GM23338 (cell line): ENCODE results near the gene TINAGL1. TPM values are rescaled to one million over a fixed set of nuclear protein-coding genes. Genes with fewer than 3 reads are reported as not detected.

ENCODE experiments used
- ATAC-seq: fragments of 200-7000 bp; cut with Tn5 transposase; 3 replicates; pipeline ENCODE4 v1.9.1; 2020
- DNase-seq: peaks from one replicate; pipeline ENCODE4 v3.0.0-alpha.2; 2015; ENCODE audit warnings: low spot score
- H2AFZ ChIP-seq: fragments of 200-600 bp; sonication (generic); 2 replicates; pipeline ENCODE4 v1.8.0; 2016; ENCODE audit warnings: antibody characterized with exemption, mild to moderate bottlenecking, moderate library complexity
- H3F3A ChIP-seq: fragments of 200-600 bp; sonication (generic); replicated peaks from 2 replicates; pipeline ENCODE4 v1.8.0; 2017; ENCODE audit warnings: antibody characterized with exemption, mixed run types, low read depth
- H3K27ac ChIP-seq: fragments of 200-600 bp; sonication (generic); 2 replicates; pipeline ENCODE4 v1.6.1; 2016; ENCODE audit warnings: low read depth
- H3K27me3 ChIP-seq: fragments of 200-600 bp; sonication (generic); 2 replicates; pipeline ENCODE4 v1.8.0; 2016; ENCODE audit warnings: mild to moderate bottlenecking, mixed run types, moderate library complexity; ENCODE audit not compliant: insufficient read depth
- H3K36me3 ChIP-seq: fragments of 200-600 bp; sonication (generic); 2 replicates; pipeline ENCODE4 v1.8.0; 2016; ENCODE audit warnings: mild to moderate bottlenecking; ENCODE audit not compliant: insufficient read depth
- H3K4me1 ChIP-seq: fragments of 200-600 bp; sonication (generic); 2 replicates; pipeline ENCODE4 v1.8.0; 2016; ENCODE audit warnings: mild to moderate bottlenecking, moderate library complexity; ENCODE audit not compliant: insufficient read depth
- H3K4me2 ChIP-seq: fragments of 200-600 bp; sonication (generic); 2 replicates; pipeline ENCODE4 v1.7.1; 2017; ENCODE audit warnings: mixed run types
- H3K4me3 ChIP-seq: fragments of 200-600 bp; sonication (generic); 2 replicates; pipeline ENCODE4 v1.6.1; 2016; ENCODE audit warnings: mixed run types
- H3K79me2 ChIP-seq: fragments of 200-600 bp; sonication (generic); replicated peaks from 2 replicates; pipeline ENCODE4 v1.8.0; 2017; ENCODE audit warnings: mild to moderate bottlenecking; ENCODE audit not compliant: insufficient read depth
- H3K9me2 ChIP-seq: fragments of 200-600 bp; sonication (generic); 2 replicates; pipeline ENCODE4 v1.8.0; 2017; ENCODE audit not compliant: insufficient read depth
- H4K20me1 ChIP-seq: fragments of 200-600 bp; sonication (generic); replicated peaks from 2 replicates; pipeline ENCODE4 v1.8.0; 2017; ENCODE audit warnings: mild to moderate bottlenecking; ENCODE audit not compliant: insufficient read depth
- H3K27ac Mint-ChIP-seq: 2 replicates; pipeline ENCODE4 v1.8.0; 2020; ENCODE audit warnings: inconsistent platforms, mild to moderate bottlenecking, moderate library complexity, mixed read lengths
- H3K27me3 Mint-ChIP-seq: 3 replicates; pipeline ENCODE4 v1.8.0; 2022; ENCODE audit warnings: low read depth, mild to moderate bottlenecking, moderate library complexity, mixed read lengths, inconsistent platforms; ENCODE audit not compliant: insufficient read depth, poor library complexity
- H3K36me3 Mint-ChIP-seq: 3 replicates; pipeline ENCODE4 v1.8.0; 2021; ENCODE audit warnings: low read depth, mild to moderate bottlenecking, inconsistent platforms, moderate library complexity, mixed read lengths
- H3K4me1 Mint-ChIP-seq: 3 replicates; pipeline ENCODE4 v1.8.0; 2020; ENCODE audit warnings: mild to moderate bottlenecking, inconsistent platforms, mixed read lengths
- H3K4me3 Mint-ChIP-seq: 3 replicates; pipeline ENCODE4 v1.8.0; 2021; ENCODE audit warnings: moderate library complexity, mild to moderate bottlenecking, inconsistent platforms, mixed read lengths
- H3K9me3 Mint-ChIP-seq: 3 replicates; pipeline ENCODE4 v1.8.0; 2020; ENCODE audit warnings: moderate library complexity, mild to moderate bottlenecking, inconsistent platforms, mixed read lengths
- CREB1 ChIP-seq: fragments of 250-450 bp; sonication (Bioruptor Pico); IDR thresholded peaks from 2 replicates; pipeline ENCODE4 v1.5.0; 2020; ENCODE audit warnings: low read depth, mild to moderate bottlenecking, moderate library complexity
- EZH2phosphoT487 ChIP-seq: fragments of 200-600 bp; sonication (generic); IDR thresholded peaks from one replicate; pipeline ENCODE4 v1.8.1; 2018; ENCODE audit warnings: antibody characterized with exemption; ENCODE audit not compliant: unreplicated experiment
- JUNB ChIP-seq: IDR thresholded peaks from one replicate; pipeline ENCODE4 v1.6.1; 2016; ENCODE audit warnings: antibody characterized with exemption; ENCODE audit not compliant: unreplicated experiment
- POLR2AphosphoS5 ChIP-seq: IDR thresholded peaks from 2 replicates; pipeline ENCODE4 v1.6.1; 2016; ENCODE audit warnings: antibody characterized with exemption, low read depth
- STAT1 ChIP-seq: IDR thresholded peaks from one replicate; pipeline ENCODE4 v1.6.1; 2016; ENCODE audit warnings: antibody characterized with exemption; ENCODE audit not compliant: unreplicated experiment
- ZNF114 ChIP-seq: fragments of 250-450 bp; sonication (Bioruptor Pico); IDR thresholded peaks from 2 replicates; pipeline ENCODE4 v1.5.0; 2020; ENCODE audit warnings: mild to moderate bottlenecking, moderate library complexity
- ZNF331 ChIP-seq: fragments of 250-450 bp; sonication (Bioruptor Pico); IDR thresholded peaks from 2 replicates; pipeline ENCODE4 v1.5.0; 2020; ENCODE audit warnings: low read depth, mild to moderate bottlenecking, moderate library complexity
- polyA plus RNA-seq: library from polyadenylated mRNA; unstranded; fragments of >200 nt; fragmentation: Nextera tagmentation; extraction: Ambion mirVana; gene quantifications from 2 replicates; pipeline ENCODE4 v1.2.1, GENCODE V29; 2016
- total RNA-seq: library from RNA; depleted of rRNA; stranded (reverse); fragments of >200 nt; shearing (Covaris generic); gene quantifications from 2 replicates; pipeline ENCODE4 v1.2.3, GENCODE V29; 2014
- TF ChIP-seq, protein P1 (sequence below), 2 experiments: fragments of 200-600 bp in 1 of 2; sonication (generic) in 1 of 2; conservative IDR thresholded peaks; 2 replicates each; pipeline versions ENCODE4 v1.5.1 to v1.6.1; 2016 to 2017; ENCODE audit warnings: antibody characterized with exemption in 2 of 2, low read depth in 2 of 2, mild to moderate bottlenecking in 2 of 2, moderate library complexity in 1 of 2
- TF ChIP-seq, protein P2 (sequence below): IDR thresholded peaks from 2 replicates; pipeline ENCODE4 v1.6.1; 2016; ENCODE audit warnings: antibody characterized with exemption
- TF ChIP-seq, protein P3 (sequence below): fragments of 250-450 bp; sonication (Bioruptor Pico); IDR thresholded peaks from 2 replicates; pipeline ENCODE4 v1.5.0; 2020; ENCODE audit warnings: mild to moderate bottlenecking, moderate library complexity

TINAGL1 gene
- total and polyA plus RNA-seq, 2 experiments from 2014 or later, result 6.8 to 15.8 TPM

DNA sequence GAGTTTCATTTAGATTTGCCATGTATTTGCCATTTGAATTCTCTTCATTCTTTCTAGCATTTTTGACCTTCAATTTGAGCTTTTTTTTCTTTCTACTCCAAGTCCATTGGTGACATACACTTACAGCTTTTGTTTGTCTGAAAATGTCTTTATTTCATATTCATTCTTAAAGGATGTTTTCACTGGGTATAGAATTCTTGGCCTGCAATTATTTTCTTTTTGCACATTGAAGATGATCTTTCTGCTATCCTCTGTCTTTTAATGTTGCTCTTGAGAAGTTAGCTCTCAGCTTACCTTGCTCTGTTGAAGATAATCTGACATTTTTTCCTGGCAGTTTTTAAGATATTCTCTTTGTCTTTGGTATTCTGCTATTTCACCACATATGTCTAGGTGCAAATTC is 16.6 kb upstream of the TINAGL1 start (continued):
- TF ChIP-seq ZNF114 (no peak), STAT1 (no peak), CREB1 (no peak), ZNF331 (CRISPR knock-in tag) (no peak), JUNB (no peak)
- TF ChIP-seq, protein P1, sequence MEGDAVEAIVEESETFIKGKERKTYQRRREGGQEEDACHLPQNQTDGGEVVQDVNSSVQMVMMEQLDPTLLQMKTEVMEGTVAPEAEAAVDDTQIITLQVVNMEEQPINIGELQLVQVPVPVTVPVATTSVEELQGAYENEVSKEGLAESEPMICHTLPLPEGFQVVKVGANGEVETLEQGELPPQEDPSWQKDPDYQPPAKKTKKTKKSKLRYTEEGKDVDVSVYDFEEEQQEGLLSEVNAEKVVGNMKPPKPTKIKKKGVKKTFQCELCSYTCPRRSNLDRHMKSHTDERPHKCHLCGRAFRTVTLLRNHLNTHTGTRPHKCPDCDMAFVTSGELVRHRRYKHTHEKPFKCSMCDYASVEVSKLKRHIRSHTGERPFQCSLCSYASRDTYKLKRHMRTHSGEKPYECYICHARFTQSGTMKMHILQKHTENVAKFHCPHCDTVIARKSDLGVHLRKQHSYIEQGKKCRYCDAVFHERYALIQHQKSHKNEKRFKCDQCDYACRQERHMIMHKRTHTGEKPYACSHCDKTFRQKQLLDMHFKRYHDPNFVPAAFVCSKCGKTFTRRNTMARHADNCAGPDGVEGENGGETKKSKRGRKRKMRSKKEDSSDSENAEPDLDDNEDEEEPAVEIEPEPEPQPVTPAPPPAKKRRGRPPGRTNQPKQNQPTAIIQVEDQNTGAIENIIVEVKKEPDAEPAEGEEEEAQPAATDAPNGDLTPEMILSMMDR (conservative IDR thresholded peaks at IDR 0.05; ENCODE audit: low read depth in 2 of 2), result no peak

DNA sequence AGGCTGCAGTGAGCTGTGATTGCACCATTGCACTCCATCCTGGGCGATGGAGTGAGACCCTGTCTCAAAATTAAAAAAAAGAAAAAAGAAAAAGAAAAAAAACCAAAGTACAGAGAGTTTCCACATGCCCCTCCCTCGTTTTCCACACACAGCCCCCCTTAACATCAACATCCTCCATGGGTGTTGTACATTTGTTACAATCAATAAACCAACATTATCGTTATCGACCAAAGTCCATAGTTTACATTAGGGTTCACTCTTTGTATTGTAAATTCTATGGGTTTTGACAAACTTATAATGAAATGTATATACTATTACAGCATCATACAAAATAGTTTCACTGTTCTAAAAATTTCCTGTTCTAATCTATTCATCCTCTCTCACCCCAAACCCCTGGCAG is 15.9 kb upstream of the TINAGL1 start:
- Histone ChIP-seq H3K36me3 (no peaks in the 10 kb centered on the region), H3K27me3 (no peaks in the 10 kb centered on the region), H3K4me2 (no peak overlapping the region), H3K79me2 (no peaks in the 10 kb centered on the region), H2AFZ (no peak overlapping the region), H3K9me2 (no peaks in the 10 kb centered on the region), H3K4me1 (peaks cover 8% of the 10 kb centered on the region; the same call in 1 of the 2 replicates), H4K20me1 (no peaks in the 10 kb centered on the region), H3K4me3 (no peak overlapping the region), H3K27ac (no peak overlapping the region), H3F3A (no peaks in the 10 kb centered on the region)
- Mint-ChIP-seq H3K36me3 (no peaks in the 10 kb centered on the region), H3K27ac (no peak overlapping the region), H3K4me3 (no peak overlapping the region), H3K9me3 (peaks cover 4% of the 10 kb centered on the region; the same call in 2 of the 3 replicates), H3K27me3 (peaks cover 8% of the 10 kb centered on the region), H3K4me1 (peaks cover 20% of the 10 kb centered on the region)
- no peak for TF ChIP-seq POLR2AphosphoS5
- TF ChIP-seq CREB1, result no peak
- TF ChIP-seq, protein P2, sequence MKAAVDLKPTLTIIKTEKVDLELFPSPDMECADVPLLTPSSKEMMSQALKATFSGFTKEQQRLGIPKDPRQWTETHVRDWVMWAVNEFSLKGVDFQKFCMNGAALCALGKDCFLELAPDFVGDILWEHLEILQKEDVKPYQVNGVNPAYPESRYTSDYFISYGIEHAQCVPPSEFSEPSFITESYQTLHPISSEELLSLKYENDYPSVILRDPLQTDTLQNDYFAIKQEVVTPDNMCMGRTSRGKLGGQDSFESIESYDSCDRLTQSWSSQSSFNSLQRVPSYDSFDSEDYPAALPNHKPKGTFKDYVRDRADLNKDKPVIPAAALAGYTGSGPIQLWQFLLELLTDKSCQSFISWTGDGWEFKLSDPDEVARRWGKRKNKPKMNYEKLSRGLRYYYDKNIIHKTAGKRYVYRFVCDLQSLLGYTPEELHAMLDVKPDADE, result no peak
- TF ChIP-seq EZH2phosphoT487, result no peak
- TF ChIP-seq, protein P3, sequence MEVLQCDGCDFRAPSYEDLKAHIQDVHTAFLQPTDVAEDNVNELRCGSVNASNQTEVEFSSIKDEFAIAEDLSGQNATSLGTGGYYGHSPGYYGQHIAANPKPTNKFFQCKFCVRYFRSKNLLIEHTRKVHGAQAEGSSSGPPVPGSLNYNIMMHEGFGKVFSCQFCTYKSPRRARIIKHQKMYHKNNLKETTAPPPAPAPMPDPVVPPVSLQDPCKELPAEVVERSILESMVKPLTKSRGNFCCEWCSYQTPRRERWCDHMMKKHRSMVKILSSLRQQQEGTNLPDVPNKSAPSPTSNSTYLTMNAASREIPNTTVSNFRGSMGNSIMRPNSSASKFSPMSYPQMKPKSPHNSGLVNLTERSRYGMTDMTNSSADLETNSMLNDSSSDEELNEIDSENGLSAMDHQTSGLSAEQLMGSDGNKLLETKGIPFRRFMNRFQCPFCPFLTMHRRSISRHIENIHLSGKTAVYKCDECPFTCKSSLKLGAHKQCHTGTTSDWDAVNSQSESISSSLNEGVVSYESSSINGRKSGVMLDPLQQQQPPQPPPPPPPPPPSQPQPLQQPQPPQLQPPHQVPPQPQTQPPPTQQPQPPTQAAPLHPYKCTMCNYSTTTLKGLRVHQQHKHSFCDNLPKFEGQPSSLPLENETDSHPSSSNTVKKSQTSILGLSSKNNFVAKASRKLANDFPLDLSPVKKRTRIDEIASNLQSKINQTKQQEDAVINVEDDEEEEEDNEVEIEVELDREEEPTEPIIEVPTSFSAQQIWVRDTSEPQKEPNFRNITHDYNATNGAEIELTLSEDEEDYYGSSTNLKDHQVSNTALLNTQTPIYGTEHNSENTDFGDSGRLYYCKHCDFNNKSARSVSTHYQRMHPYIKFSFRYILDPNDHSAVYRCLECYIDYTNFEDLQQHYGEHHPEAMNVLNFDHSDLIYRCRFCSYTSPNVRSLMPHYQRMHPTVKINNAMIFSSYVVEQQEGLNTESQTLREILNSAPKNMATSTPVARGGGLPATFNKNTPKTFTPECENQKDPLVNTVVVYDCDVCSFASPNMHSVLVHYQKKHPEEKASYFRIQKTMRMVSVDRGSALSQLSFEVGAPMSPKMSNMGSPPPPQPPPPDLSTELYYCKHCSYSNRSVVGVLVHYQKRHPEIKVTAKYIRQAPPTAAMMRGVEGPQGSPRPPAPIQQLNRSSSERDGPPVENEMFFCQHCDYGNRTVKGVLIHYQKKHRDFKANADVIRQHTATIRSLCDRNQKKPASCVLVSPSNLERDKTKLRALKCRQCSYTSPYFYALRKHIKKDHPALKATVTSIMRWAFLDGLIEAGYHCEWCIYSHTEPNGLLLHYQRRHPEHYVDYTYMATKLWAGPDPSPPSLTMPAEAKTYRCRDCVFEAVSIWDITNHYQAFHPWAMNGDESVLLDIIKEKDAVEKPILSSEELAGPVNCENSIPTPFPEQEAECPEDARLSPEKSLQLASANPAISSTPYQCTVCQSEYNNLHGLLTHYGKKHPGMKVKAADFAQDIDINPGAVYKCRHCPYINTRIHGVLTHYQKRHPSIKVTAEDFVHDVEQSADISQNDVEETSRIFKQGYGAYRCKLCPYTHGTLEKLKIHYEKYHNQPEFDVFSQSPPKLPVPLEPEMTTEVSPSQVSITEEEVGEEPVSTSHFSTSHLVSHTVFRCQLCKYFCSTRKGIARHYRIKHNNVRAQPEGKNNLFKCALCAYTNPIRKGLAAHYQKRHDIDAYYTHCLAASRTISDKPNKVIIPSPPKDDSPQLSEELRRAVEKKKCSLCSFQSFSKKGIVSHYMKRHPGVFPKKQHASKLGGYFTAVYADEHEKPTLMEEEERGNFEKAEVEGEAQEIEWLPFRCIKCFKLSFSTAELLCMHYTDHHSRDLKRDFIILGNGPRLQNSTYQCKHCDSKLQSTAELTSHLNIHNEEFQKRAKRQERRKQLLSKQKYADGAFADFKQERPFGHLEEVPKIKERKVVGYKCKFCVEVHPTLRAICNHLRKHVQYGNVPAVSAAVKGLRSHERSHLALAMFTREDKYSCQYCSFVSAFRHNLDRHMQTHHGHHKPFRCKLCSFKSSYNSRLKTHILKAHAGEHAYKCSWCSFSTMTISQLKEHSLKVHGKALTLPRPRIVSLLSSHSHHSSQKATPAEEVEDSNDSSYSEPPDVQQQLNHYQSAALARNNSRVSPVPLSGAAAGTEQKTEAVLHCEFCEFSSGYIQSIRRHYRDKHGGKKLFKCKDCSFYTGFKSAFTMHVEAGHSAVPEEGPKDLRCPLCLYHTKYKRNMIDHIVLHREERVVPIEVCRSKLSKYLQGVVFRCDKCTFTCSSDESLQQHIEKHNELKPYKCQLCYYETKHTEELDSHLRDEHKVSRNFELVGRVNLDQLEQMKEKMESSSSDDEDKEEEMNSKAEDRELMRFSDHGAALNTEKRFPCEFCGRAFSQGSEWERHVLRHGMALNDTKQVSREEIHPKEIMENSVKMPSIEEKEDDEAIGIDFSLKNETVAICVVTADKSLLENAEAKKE (CRISPR knock-in tag), result no peak
- no peak for ATAC-seq
- no peak for DNase-seq
